Activated CD4-positive, alpha-beta T cell treated with anti-CD3 and anti-CD28 coated beads, Interleukin-2, amount 50 U/mL, for 24 hours (primary cell): ENCODE measurements around the gene DSCAM.
"Not testable (repeated sequence)": the region's sequence is repeated elsewhere in the genome, so short reads cannot be mapped to it uniquely, and the experiment has no call there.

Experiments used
- DNase-seq, 2 donors: peaks; one replicate each; pipeline ENCODE4 v3.0.0-alpha.2; 2020; ENCODE audit warnings: low read depth in 1 of 2, low spot score in 1 of 2

The DSCAM gene

DNA sequence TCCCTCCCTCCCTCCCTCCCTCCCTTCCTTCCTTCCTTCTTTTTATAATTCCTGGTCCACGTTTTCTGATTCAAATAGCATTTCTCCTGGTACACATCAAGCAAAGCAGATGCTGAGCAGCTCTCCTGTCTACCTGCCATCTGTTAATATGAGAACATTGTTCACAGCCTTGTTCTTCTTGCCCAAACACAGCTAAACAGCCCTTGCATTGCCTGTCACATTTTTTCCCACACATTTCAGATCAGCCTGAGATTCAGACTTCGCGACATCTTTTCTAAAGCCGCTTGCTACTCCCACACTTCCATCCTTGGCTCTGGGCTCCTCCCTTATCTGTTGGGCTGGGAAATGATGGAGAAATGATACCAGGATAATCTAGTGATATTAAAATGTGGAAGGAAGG is 779.2 kb downstream of the DSCAM start:
- DNase-seq, result no peak

- DNase-seq, result no peak
Measured at GRCh38 chr21:40066221-40066620, 780.7 kb downstream of the DSCAM start.

GRCh38 chr21:40060083-40060677 is 786.8 kb downstream of the DSCAM start:
- DNase-seq, result no peak

- no peak for DNase-seq
Measured at GRCh38 chr21:40057331-40057730, 789.6 kb downstream of the DSCAM start.

- DNase-seq, result no peak
Measured at GRCh38 chr21:40056031-40056430, 790.9 kb downstream of the DSCAM start.

GRCh38 chr21:40054403-40054802 is 792.6 kb downstream of the DSCAM start:
- no peak for DNase-seq

GRCh38 chr21:40053007-40053406 is 794.0 kb downstream of the DSCAM start:
- no peak for DNase-seq

GRCh38 chr21:40052276-40052675 is 794.7 kb downstream of the DSCAM start:
- no peak for DNase-seq

- DNase-seq, result no peak
Measured at GRCh38 chr21:40051801-40052200, 795.2 kb downstream of the DSCAM start.

DNA sequence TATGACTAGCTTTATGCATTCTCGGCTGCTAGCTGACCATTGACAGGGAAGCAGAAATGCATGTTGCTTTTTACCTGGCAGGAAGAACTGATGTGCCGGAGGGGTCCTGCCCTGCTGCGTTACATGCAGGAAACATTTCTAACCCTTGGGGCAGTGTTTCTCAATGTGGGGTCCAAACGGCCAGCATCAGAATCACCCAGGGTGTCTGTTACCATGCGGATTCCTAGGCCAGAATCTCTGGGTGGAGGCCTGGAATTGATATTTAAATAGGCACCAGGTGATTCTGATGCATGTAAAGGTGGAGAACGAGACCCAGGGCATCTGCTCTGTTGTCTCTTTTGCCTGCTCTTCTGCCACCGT is 797.0 kb downstream of the DSCAM start:
- no peak for DNase-seq

GRCh38 chr21:40049031-40049930 is 797.7 kb downstream of the DSCAM start:
- no peak for DNase-seq

GRCh38 chr21:40047993-40048730 is 798.8 kb downstream of the DSCAM start:
- no peak for DNase-seq

GRCh38 chr21:40047211-40047610 is 799.7 kb downstream of the DSCAM start:
- no peak for DNase-seq

GRCh38 chr21:40043866-40044265 is 803.1 kb downstream of the DSCAM start:
- DNase-seq, result no peak

GRCh38 chr21:40043423-40043822 is 803.5 kb downstream of the DSCAM start:
- DNase-seq, result no peak

GRCh38 chr21:40041446-40041845 is 805.5 kb downstream of the DSCAM start:
- DNase-seq, result no peak

- DNase-seq, result not testable (repeated sequence)
Measured at GRCh38 chr21:40033156-40033782, 813.7 kb downstream of the DSCAM start.

GRCh38 chr21:40029888-40030287 is 817.1 kb downstream of the DSCAM start:
- no peak for DNase-seq

DNA sequence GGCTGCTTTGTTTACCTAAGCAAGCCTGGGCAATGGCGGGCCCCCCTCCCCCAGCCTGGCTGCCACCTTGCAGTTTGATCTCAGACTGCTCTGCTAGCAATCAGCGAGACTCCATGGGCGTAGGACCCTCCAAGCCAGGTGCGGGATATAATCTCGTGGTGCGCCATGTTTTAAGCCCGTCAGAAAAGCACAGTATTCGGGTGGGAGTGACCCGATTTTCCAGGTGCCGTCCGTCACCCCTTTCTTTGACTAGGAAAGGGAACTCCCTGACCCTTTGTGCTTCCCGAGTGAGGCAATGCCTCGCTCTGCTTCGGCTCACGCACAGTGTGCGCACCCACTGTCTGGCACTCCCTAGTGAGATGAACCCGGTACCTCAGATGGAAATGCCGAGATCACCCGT is 818.6 kb downstream of the DSCAM start:
- not testable (repeated sequence) for DNase-seq

GRCh38 chr21:40021558-40022351 is 825.2 kb downstream of the DSCAM start:
- DNase-seq, result no peak

- no peak for DNase-seq
Measured at GRCh38 chr21:40020651-40021050, 826.3 kb downstream of the DSCAM start.
